HG02610 (cell line): ENCODE results near the gene TRIM37.

Experiments used
- ATAC-seq: cut with Tn5 transposase; IDR thresholded peaks from one replicate; pipeline ENCODE4 v1.9.1; 2021; ENCODE audit warnings: mild to moderate bottlenecking, moderate library complexity; ENCODE audit not compliant: unreplicated experiment

The TRIM37 gene

GRCh38 chr17:59037960-59038359, 68.7 kb downstream of the TRIM37 start:
- no peak for ATAC-seq

- no peak for ATAC-seq
These were observed 75.9 kb downstream of the TRIM37 start for GRCh38 chr17:59030811-59031210.

GRCh38 chr17:59028328-59028727, 78.4 kb downstream of the TRIM37 start:
- ATAC-seq, result no peak

- ATAC-seq, result no peak
These were observed 78.9 kb downstream of the TRIM37 start for GRCh38 chr17:59027750-59028149.

GRCh38 chr17:59026176-59026939, 80.3 kb downstream of the TRIM37 start:
- no peak for ATAC-seq

GRCh38 chr17:59024916-59025315, 81.8 kb downstream of the TRIM37 start:
- no peak for ATAC-seq

GRCh38 chr17:59018019-59018418, 88.7 kb downstream of the TRIM37 start:
- ATAC-seq, result no peak

- ATAC-seq, result no peak
These were observed 94.7 kb downstream of the TRIM37 start for GRCh38 chr17:59011975-59012374.

GRCh38 chr17:59010026-59010425, 96.7 kb downstream of the TRIM37 start:
- no peak for ATAC-seq

GRCh38 chr17:59008737-59009136, 97.9 kb downstream of the TRIM37 start:
- no peak for ATAC-seq

GRCh38 chr17:59007995-59008394, 98.7 kb downstream of the TRIM37 start:
- no peak for ATAC-seq

- ATAC-seq, result no peak
These were observed 102.2 kb downstream of the TRIM37 start for GRCh38 chr17:59004338-59005111.

GRCh38 chr17:59003860-59004259, 102.8 kb downstream of the TRIM37 start:
- ATAC-seq, result no peak

GRCh38 chr17:59002848-59003247, 103.8 kb downstream of the TRIM37 start:
- no peak for ATAC-seq

GRCh38 chr17:59002126-59002525, 104.6 kb downstream of the TRIM37 start:
- ATAC-seq, result no peak

GRCh38 chr17:59001158-59001814, 105.4 kb downstream of the TRIM37 start:
- peak; percentile 94 for ATAC-seq

- ATAC-seq, result no peak
These were observed 106.7 kb downstream of the TRIM37 start for GRCh38 chr17:59000022-59000421.

- ATAC-seq, result no peak
These were observed 107.2 kb downstream of the TRIM37 start for GRCh38 chr17:58999500-58999899.

GRCh38 chr17:58998871-58999270, 107.8 kb downstream of the TRIM37 start:
- ATAC-seq, result no peak

- ATAC-seq, result no peak
These were observed 108.7 kb downstream of the TRIM37 start for GRCh38 chr17:58997756-58998553.

- ATAC-seq, result no peak
These were observed 109.7 kb downstream of the TRIM37 start for GRCh38 chr17:58996968-58997367.
